Thyroid gland (tissue), 4 donors: Measurements from ENCODE around the gene ZNF22. TPM values are rescaled to one million over a fixed set of nuclear protein-coding genes. Genes with fewer than 3 reads are reported as not detected.

Source experiments
- DNase-seq, 2 donors: peaks; one replicate each; pipeline ENCODE4 v3.0.0-alpha.2; 2019
- H3K27ac ChIP-seq, 3 donors: fragments of 200-600 bp; sonication (generic); 1 replicate in 2 of 3; 2 replicates in 1 of 3; pipeline ENCODE4 v1.5.1; 2016 to 2019; ENCODE audit warnings: mild to moderate bottlenecking in 1 of 3, moderate library complexity in 1 of 3
- H3K27me3 ChIP-seq: fragments of 200-600 bp; sonication (generic); one replicate; pipeline ENCODE4 v1.5.1; 2019
- H3K36me3 ChIP-seq, 2 donors: fragments of 200-600 bp; sonication (generic); one replicate each; pipeline ENCODE4 v1.5.1; 2016 to 2019
- H3K4me1 ChIP-seq, 2 donors: fragments of 200-600 bp; sonication (generic); one replicate each; pipeline ENCODE4 v1.5.1; 2017 to 2019
- H3K4me3 ChIP-seq, 3 donors: fragments of 200-600 bp; sonication (generic); replicated peaks in 1 of 3; 1 replicate in 2 of 3; 2 replicates in 1 of 3; pipeline ENCODE4 v1.5.1; 2016; ENCODE audit warnings: mild to moderate bottlenecking in 1 of 3
- H3K9me3 ChIP-seq: fragments of 200-600 bp; sonication (generic); one replicate; pipeline ENCODE4 v1.5.1; 2017
- POLR2A ChIP-seq, 2 donors: fragments of 450-650 bp; IDR thresholded peaks; one replicate each; pipeline ENCODE4 v1.6.1; 2017; ENCODE audit warnings: antibody characterized with exemption in 2 of 2, mild to moderate bottlenecking in 2 of 2, moderate library complexity in 1 of 2
- WGBS, 2 donors: methylation state at CpG; one replicate each; pipeline ENCODE4 v1.1.5; 2017; 5-methylcytosine and 5-hydroxymethylcytosine counted together
- intact Hi-C: fragments of 100-400 bp; cut with DNase I; formaldehyde crosslinking; loops from one replicate; pipeline ENCODE4 v1.15.1; 2023
- total RNA-seq, 4 donors: library from RNA; depleted of rRNA; stranded (reverse); fragments of >200 nt; gene quantifications; one replicate each; pipeline ENCODE4 v1.2.3, GENCODE V29; 2016
- TF ChIP-seq, protein P1 (sequence below), 6 experiments: fragments of 200-600 bp in 3 of 6; fragments of 450-650 bp in 3 of 6; sonication (generic) in 3 of 6; IDR thresholded peaks; one replicate each; pipeline ENCODE4 v1.5.1; 2016 to 2019; ENCODE audit warnings: antibody characterized with exemption in 6 of 6, mild to moderate bottlenecking in 2 of 6, inconsistent platforms in 1 of 6, moderate library complexity in 1 of 6

The ZNF22 gene
- total RNA-seq, 4 donors from 2014 or later = 28.5 to 40.3 (median 33.1) TPM

- H3K36me3 ChIP-seq = peaks cover 9 to 10% of the 10 kb centered on the region in 2 donors
- TF ChIP-seq, protein P1, sequence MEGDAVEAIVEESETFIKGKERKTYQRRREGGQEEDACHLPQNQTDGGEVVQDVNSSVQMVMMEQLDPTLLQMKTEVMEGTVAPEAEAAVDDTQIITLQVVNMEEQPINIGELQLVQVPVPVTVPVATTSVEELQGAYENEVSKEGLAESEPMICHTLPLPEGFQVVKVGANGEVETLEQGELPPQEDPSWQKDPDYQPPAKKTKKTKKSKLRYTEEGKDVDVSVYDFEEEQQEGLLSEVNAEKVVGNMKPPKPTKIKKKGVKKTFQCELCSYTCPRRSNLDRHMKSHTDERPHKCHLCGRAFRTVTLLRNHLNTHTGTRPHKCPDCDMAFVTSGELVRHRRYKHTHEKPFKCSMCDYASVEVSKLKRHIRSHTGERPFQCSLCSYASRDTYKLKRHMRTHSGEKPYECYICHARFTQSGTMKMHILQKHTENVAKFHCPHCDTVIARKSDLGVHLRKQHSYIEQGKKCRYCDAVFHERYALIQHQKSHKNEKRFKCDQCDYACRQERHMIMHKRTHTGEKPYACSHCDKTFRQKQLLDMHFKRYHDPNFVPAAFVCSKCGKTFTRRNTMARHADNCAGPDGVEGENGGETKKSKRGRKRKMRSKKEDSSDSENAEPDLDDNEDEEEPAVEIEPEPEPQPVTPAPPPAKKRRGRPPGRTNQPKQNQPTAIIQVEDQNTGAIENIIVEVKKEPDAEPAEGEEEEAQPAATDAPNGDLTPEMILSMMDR (IDR thresholded peaks at IDR 0.05) = peak in 3 of 6 experiments; percentile 17 to 48 (median 46)
- peak in 1 of 2 donors; percentile 51 for TF ChIP-seq POLR2A (IDR thresholded peaks at IDR 0.05)
- DNase-seq = peak; percentile 83 to 84
- 45 to 57% methylated on average over 6 of the region's 6 CpGs for whole genome bisulfite sequencing, 2 donors
- peak overlapping the region; percentile 93 to 97 (median 96) for H3K27ac ChIP-seq
- no peaks in the 10 kb centered on the region for H3K27me3 ChIP-seq
- intact Hi-C loops = no loop called here
- H3K4me3 ChIP-seq = no peak overlapping the region
- peaks cover 90% of the 10 kb centered on the region in 2 donors for H3K4me1 ChIP-seq
- no peaks in the 10 kb centered on the region for H3K9me3 ChIP-seq
Measured at GRCh38 chr10:44965651-44966097, 35.0 kb upstream of the ZNF22 start.

DNA sequence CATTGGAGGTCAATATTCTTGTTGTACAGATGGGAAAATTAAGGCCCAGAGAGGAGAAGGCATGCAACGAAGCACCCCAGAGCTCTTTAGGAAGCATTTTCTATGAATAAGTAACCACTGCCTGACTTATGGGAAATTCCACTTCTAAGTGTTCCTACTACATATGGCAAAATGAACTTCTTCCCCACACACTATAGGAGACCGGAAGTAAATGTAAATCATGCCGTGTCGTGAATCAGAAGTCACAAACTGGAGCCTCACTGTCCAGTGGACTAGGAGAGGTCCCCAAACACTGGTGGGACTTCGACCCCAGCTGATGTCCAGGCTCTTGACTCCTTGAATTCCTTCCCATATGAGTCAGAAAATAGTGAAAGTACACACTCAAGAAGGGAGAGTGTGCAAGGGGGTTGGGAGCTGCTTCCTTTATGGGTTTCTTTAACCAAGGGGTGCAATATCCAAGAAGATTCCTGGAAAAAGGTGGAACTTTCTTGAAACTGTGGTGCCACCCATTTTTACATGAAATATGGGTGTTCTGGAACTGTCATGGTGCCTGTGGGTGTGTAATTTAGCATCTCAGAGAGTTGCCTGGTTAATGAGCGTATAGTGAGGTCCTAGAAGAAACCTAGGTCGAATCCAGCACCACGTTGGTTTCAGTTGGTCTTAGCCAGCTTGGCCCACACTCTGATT is 34.5 kb upstream of the ZNF22 start:
- no peak for TF ChIP-seq POLR2A (IDR thresholded peaks at IDR 0.05)
- TF ChIP-seq, protein P1 (IDR thresholded peaks at IDR 0.05) = no peak
- peaks cover 15 to 16% of the 10 kb centered on the region in 2 donors for H3K36me3 ChIP-seq
- H3K4me3 ChIP-seq = no peak overlapping the region
- no peaks in the 10 kb centered on the region for H3K9me3 ChIP-seq
- H3K4me1 ChIP-seq = peaks cover 85 to 89% of the 10 kb centered on the region in 2 donors
- DNase-seq = peak in 1 of 2 donors; percentile 14
- 79 to 80% methylated on average over 8 of the region's 8 CpGs for WGBS, 2 donors
- no peaks in the 10 kb centered on the region for H3K27me3 ChIP-seq
- H3K27ac ChIP-seq = peak overlapping the region; percentile 93 to 97 (median 96)
- intact Hi-C loops = no loop called here

GRCh38 chr10:44966816-44967509 is 33.8 kb upstream of the ZNF22 start:
- WGBS, 2 donors = 37 to 56% methylated on average over 6 to 8 of the region's 8 CpGs
- no peaks in the 10 kb centered on the region for H3K9me3 ChIP-seq
- H3K36me3 ChIP-seq = peaks cover 22 to 23% of the 10 kb centered on the region in 2 donors
- peak; percentile 38 to 47 for DNase-seq
- no peak overlapping the region for H3K4me3 ChIP-seq
- peaks cover 78 to 84% of the 10 kb centered on the region in 2 donors for H3K4me1 ChIP-seq
- TF ChIP-seq POLR2A (IDR thresholded peaks at IDR 0.05) = no peak
- TF ChIP-seq, protein P1 (IDR thresholded peaks at IDR 0.05) = peak in 1 of 6 experiments; percentile 25
- peak overlapping the region; percentile 93 to 97 (median 96) for H3K27ac ChIP-seq
- intact Hi-C loops = no loop called here
- H3K27me3 ChIP-seq = no peaks in the 10 kb centered on the region

DNA sequence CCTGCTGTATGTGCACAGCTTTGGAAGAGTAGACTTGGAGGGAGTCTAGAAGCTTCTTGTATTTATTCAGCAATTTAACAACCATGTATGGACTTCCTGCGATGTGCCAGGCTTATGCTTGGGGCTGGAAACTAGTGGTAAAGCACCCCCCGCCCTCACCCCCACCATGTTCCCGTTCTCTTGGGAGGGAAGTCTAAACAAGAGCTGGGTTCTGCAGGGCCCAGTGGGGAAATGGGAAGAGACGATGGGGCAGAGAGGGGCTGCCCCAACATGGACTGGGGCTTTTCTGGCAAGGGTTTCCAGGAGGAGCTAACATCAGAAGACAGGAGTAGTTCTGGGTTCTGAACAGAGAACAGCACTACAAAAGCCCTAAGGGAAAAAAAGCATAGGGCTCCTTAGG is 33.1 kb upstream of the ZNF22 start:
- H3K36me3 ChIP-seq = peaks cover 26 to 28% of the 10 kb centered on the region in 2 donors
- H3K27me3 ChIP-seq = no peaks in the 10 kb centered on the region
- H3K9me3 ChIP-seq = no peaks in the 10 kb centered on the region
- H3K27ac ChIP-seq = peak overlapping the region; percentile 93 to 97 (median 96)
- H3K4me3 ChIP-seq = no peak overlapping the region
- 59 to 73% methylated on average over 4 of the region's 4 CpGs for WGBS, 2 donors
- H3K4me1 ChIP-seq = peaks cover 74 to 84% of the 10 kb centered on the region in 2 donors
- TF ChIP-seq, protein P1 (IDR thresholded peaks at IDR 0.05) = no peak
- no peak for TF ChIP-seq POLR2A (IDR thresholded peaks at IDR 0.05)
- intact Hi-C loops = no loop called here
- peak in 1 of 2 donors; percentile 9 for DNase-seq
